Measurements from ENCODE around the gene DLL3. TPM values are rescaled to one million over a fixed set of nuclear protein-coding genes. Genes with fewer than 3 reads are reported as not detected.

Gene DLL3
- total and polyA plus RNA-seq, 3 experiments from 2014 or later = 0.25 to 1.4 (median 0.92) TPM

DNA sequence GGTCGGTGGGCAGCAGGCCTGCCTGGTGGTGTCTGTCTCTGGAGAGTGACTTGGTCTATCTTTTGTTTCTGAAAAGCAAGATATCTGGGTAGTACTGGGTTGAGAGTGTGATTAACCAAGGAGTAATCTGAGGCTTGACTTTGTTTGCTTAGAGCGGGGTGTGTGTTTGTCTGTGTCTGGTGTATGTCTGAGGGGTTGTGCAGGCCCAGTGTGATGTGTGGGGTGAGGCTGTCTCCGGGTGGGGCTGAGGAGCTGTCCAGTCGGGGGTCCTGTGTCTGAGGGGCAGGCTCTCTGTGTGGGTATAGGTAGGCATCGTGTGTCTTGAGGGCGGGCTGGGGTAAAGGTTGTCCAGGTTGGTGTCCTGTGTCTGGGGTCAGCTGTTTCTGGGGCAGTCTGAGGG lies 29.2 kb upstream of the DLL3 start:
- Histone ChIP-seq H3K27ac (ENCODE audit: low read depth, low read length) (no peak overlapping the region), H3K27me3 (ENCODE audit: insufficient read depth, low read length, poor library complexity, severe bottlenecking) (no peaks in the 10 kb centered on the region), H3K9me3 (ENCODE audit: low read length) (no peaks in the 10 kb centered on the region), H3K36me3 (ENCODE audit: insufficient read depth, low read length) (peaks cover 89% of the 10 kb centered on the region), H3K4me1 (ENCODE audit: insufficient read depth, low read length) (no peaks in the 10 kb centered on the region), H3K4me3 (ENCODE audit: low read length) (no peak overlapping the region)
- no peak for DNase-seq
- H3K4me1 Mint-ChIP-seq = peaks cover 0 to 7% (median 0%) of the 10 kb centered on the region in 3 donors
- ChIA-PET POLR2A (interaction anchor here (0.6 kb wide), 1 partner anchor 25 kb away, joined by 4 read pairs; no protein-coding TSS in a partner anchor), CTCF (no interaction called here)
- H3K36me3 Mint-ChIP-seq = peaks cover 19 to 93% (median 31%) of the 10 kb centered on the region in 3 donors
- H3K4me3 Mint-ChIP-seq = no peak overlapping the region
- no peaks in the 10 kb centered on the region for H3K9me3 Mint-ChIP-seq
- H3K27ac Mint-ChIP-seq = peak overlapping the region in 3 of 8 donors; percentile 53 to 78 (median 70)
- no peaks in the 10 kb centered on the region for H3K27me3 Mint-ChIP-seq

DNA sequence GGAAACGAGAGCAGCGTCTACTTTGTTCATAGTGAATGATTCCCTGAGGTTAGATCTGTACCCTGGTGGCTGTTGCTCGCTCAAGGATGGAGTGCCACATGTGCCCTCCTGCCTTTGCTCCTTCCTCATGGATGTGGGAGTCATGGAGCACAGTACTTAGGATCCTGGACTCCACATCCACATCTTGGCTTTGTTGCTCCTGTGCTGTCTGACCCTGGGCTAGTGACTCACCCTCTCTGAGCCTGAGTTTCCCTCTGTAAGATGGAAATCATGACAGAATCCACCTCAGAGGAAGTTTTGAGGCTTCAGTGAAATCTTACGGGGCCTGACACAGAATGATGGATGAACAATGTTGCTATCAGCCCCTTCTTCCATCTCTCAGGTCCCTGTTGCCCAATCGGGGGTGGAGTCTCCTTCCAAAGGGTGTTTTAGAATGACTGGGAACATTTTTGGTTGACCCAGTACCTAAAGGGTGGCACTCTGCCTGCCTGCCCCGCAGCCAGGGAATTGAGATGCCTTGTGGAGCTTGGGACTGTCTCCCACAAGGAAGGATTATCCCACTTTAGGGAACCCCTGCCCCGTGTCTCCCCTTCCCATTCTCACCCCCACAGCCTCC lies 27.9 kb upstream of the DLL3 start:
- peaks cover 0 to 7% (median 0%) of the 10 kb centered on the region in 3 donors for H3K4me1 Mint-ChIP-seq
- no peak for DNase-seq
- ChIA-PET POLR2A (no interaction called here), CTCF (interaction anchor here (1.1 kb wide), 1 partner anchor 8 kb away, joined by 3 read pairs; no protein-coding TSS in a partner anchor)
- Histone ChIP-seq H3K4me3 (ENCODE audit: low read length) (no peak overlapping the region), H3K36me3 (ENCODE audit: insufficient read depth, low read length) (peaks cover 82% of the 10 kb centered on the region), H3K9me3 (ENCODE audit: low read length) (no peaks in the 10 kb centered on the region), H3K4me1 (ENCODE audit: insufficient read depth, low read length) (no peaks in the 10 kb centered on the region), H3K27ac (ENCODE audit: low read depth, low read length) (no peak overlapping the region), H3K27me3 (ENCODE audit: insufficient read depth, low read length, poor library complexity, severe bottlenecking) (no peaks in the 10 kb centered on the region)
- no peak overlapping the region for H3K4me3 Mint-ChIP-seq
- peaks cover 12 to 92% (median 26%) of the 10 kb centered on the region in 3 donors for H3K36me3 Mint-ChIP-seq
- no peaks in the 10 kb centered on the region for H3K27me3 Mint-ChIP-seq
- H3K27ac Mint-ChIP-seq = peak overlapping the region in 1 of 8 donors; percentile 59
- H3K9me3 Mint-ChIP-seq = no peaks in the 10 kb centered on the region

DNA sequence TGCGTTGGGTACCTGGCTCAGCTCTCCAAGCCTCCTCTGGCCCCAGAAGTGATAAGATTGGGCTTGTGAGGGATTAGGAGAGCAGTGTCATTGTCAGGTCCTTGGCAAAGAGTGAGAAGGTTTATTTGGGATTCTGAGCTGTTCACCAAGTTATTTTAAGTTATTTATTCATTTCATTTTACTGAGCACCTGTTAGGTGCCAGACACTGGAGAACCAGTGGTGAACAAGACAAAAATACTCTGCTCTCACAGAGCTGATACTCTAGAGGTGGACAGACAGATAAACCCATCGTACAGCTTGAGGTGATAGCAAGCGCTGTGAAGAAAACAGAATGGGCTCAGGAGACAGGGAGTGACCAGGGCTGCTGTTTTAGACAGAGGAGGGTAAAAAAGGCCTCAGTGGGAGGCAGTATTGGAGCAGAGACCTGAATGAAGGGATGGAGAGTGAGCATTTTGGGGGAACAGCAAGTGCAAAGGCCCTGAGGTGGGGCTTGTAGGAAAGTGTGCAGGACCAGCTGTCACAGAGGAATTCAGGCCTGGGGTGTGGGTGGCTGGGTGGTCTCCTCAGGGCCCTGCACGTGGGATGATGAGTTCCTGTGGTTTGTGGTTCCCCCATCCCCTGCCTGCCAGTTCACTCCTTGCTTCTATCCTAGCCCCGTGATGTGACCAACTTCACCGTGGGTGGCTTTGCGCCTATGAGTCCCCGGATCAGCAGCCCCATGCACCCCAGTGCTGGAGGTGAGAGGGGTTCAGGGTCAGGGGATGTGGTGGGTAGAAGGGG lies 26.8 kb upstream of the DLL3 start:
- Mint-ChIP-seq H3K4me1 (peaks cover 0 to 7% (median 0%) of the 10 kb centered on the region in 3 donors), H3K27me3 (no peaks in the 10 kb centered on the region), H3K9me3 (no peaks in the 10 kb centered on the region), H3K4me3 (no peak overlapping the region), H3K27ac (peak overlapping the region in 4 of 8 donors; percentile 32 to 84 (median 72)), H3K36me3 (peaks cover 9 to 91% (median 27%) of the 10 kb centered on the region in 3 donors)
- Histone ChIP-seq H3K36me3 (ENCODE audit: insufficient read depth, low read length) (peaks cover 81% of the 10 kb centered on the region), H3K4me1 (ENCODE audit: insufficient read depth, low read length) (no peaks in the 10 kb centered on the region), H3K27ac (ENCODE audit: low read depth, low read length) (no peak overlapping the region), H3K27me3 (ENCODE audit: insufficient read depth, low read length, poor library complexity, severe bottlenecking) (no peaks in the 10 kb centered on the region), H3K9me3 (ENCODE audit: low read length) (no peaks in the 10 kb centered on the region), H3K4me3 (ENCODE audit: low read length) (no peak overlapping the region)
- ChIA-PET CTCF (interaction anchor here (1.1 kb wide), 1 partner anchor 10 kb away, joined by 3 read pairs; no protein-coding TSS in a partner anchor), POLR2A (no interaction called here)
- DNase-seq = no peak

- Mint-ChIP-seq H3K9me3 (no peaks in the 10 kb centered on the region), H3K27me3 (no peaks in the 10 kb centered on the region), H3K27ac (peak overlapping the region in 3 of 8 donors; percentile 5 to 84 (median 78)), H3K36me3 (peaks cover 9 to 84% (median 21%) of the 10 kb centered on the region in 3 donors), H3K4me3 (no peak overlapping the region), H3K4me1 (peaks cover 0 to 7% (median 0%) of the 10 kb centered on the region in 3 donors)
- POLR2A ChIA-PET = no interaction called here
- Histone ChIP-seq H3K9me3 (ENCODE audit: low read length) (no peaks in the 10 kb centered on the region), H3K27me3 (ENCODE audit: insufficient read depth, low read length, poor library complexity, severe bottlenecking) (no peaks in the 10 kb centered on the region), H3K4me1 (ENCODE audit: insufficient read depth, low read length) (no peaks in the 10 kb centered on the region), H3K27ac (ENCODE audit: low read depth, low read length) (no peak overlapping the region), H3K36me3 (ENCODE audit: insufficient read depth, low read length) (peaks cover 72% of the 10 kb centered on the region), H3K4me3 (ENCODE audit: low read length) (no peak overlapping the region)
- DNase-seq = no peak
- CTCF ChIA-PET = interaction anchor here (0.6 to 2.2 kb wide), 2 partner anchors 9 to 60 kb away, joined by 3 to 8 read pairs; no protein-coding TSS in a partner anchor
These were observed 25.9 kb upstream of the DLL3 start for GRCh38 chr19:39472746-39473442.

DNA sequence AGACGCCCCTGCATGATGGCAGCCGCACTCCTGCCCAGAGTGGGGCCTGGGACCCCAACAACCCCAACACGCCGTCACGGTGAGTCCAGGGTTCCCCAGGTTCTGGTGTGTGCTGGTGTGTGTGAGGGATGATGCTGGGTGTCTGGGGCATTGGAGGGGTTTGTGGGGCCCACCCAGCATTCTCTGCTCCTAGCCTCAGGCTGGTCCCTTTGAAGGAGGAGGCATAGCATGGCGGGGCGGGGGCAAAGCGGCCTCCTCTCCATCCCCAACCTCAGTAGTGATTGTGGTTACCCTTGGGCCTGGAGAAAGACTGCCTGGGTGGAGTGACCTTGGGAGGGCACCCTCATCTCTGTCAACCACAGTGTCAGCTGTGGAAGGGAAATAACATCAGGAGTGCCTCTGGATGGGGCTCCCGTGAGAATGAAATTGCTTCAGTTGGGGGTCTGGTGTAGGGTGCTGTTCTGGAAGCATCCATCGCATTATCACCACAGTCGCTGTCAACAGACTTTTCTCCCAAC lies 25.2 kb upstream of the DLL3 start:
- peaks cover 9 to 78% (median 18%) of the 10 kb centered on the region in 3 donors for H3K36me3 Mint-ChIP-seq
- no peaks in the 10 kb centered on the region for H3K4me1 ChIP-seq (ENCODE audit: insufficient read depth, low read length)
- H3K27ac ChIP-seq (ENCODE audit: low read depth, low read length) = no peak overlapping the region
- no peaks in the 10 kb centered on the region for H3K27me3 ChIP-seq (ENCODE audit: insufficient read depth, low read length, poor library complexity, severe bottlenecking)
- H3K27ac Mint-ChIP-seq = peak overlapping the region in 2 of 8 donors; percentile 5 to 62
- POLR2A ChIA-PET = no interaction called here
- H3K4me3 Mint-ChIP-seq = no peak overlapping the region
- peaks cover 0 to 7% (median 0%) of the 10 kb centered on the region in 3 donors for H3K4me1 Mint-ChIP-seq
- no peaks in the 10 kb centered on the region for H3K27me3 Mint-ChIP-seq
- no peaks in the 10 kb centered on the region for H3K9me3 Mint-ChIP-seq
- H3K36me3 ChIP-seq (ENCODE audit: insufficient read depth, low read length) = peaks cover 67% of the 10 kb centered on the region
- no peak for DNase-seq
- CTCF ChIA-PET = interaction anchor here (0.8 to 2.2 kb wide), 9 partner anchors 10 to 62 kb away, joined by 3 to 22 read pairs (median 4); partner anchors contain the start of genes EID2B and RPS16
- H3K4me3 ChIP-seq (ENCODE audit: low read length) = no peak overlapping the region
- no peaks in the 10 kb centered on the region for H3K9me3 ChIP-seq (ENCODE audit: low read length)

DNA sequence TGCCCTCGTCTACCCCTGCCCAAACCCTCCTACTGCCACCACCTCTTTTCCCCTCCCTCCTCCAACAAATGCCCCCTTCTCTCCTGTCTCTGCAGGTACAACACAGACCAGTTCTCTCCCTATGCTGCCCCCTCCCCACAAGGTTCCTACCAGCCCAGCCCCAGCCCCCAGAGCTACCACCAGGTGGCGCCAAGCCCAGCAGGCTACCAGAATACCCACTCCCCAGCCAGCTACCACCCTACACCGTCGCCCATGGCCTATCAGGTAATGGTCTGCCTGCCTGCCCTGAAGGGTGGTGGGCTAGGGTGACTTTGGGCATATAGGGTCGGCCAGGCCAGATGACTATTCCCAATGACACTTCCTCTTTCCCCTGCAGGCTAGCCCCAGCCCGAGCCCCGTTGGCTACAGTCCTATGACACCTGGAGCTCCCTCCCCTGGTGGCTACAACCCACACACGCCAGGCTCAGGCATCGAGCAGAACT lies 24.6 kb upstream of the DLL3 start:
- H3K27ac ChIP-seq (ENCODE audit: low read depth, low read length) = no peak overlapping the region
- peaks cover 60% of the 10 kb centered on the region for H3K36me3 ChIP-seq (ENCODE audit: insufficient read depth, low read length)

DNA sequence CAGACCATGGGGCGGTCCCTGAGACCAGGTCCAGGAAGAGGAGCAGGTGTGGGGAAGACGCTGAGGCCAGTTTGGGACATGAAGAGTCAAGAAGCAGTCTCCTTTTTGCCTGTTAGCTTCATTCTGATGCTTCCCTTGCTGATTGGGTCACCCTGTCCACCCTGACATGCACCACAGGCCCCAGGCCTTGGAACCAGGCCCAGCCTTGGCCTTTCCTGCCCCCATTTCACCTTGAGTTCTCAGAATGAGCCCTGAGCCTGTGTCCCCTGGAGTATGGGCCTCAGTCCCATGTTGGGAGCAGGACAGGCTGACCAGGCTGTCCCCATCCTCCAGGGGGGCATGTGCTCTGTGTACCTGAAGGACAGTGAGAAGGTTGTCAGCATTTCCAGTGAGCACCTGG lies 23.0 kb upstream of the DLL3 start:
- Histone ChIP-seq H3K27ac (ENCODE audit: low read depth, low read length) (no peak overlapping the region), H3K9me3 (ENCODE audit: low read length) (no peaks in the 10 kb centered on the region), H3K4me1 (ENCODE audit: insufficient read depth, low read length) (peaks cover 6% of the 10 kb centered on the region), H3K36me3 (ENCODE audit: insufficient read depth, low read length) (peaks cover 44% of the 10 kb centered on the region), H3K27me3 (ENCODE audit: insufficient read depth, low read length, poor library complexity, severe bottlenecking) (no peaks in the 10 kb centered on the region), H3K4me3 (ENCODE audit: low read length) (no peak overlapping the region)
- H3K27ac Mint-ChIP-seq = peak overlapping the region in 3 of 8 donors; percentile 40 to 82 (median 72)
- peak overlapping the region in 1 of 7 donors; percentile 40 for H3K4me3 Mint-ChIP-seq
- peaks cover 11 to 18% (median 11%) of the 10 kb centered on the region in 3 donors for H3K4me1 Mint-ChIP-seq
- no peaks in the 10 kb centered on the region for H3K9me3 Mint-ChIP-seq
- DNase-seq = no peak
- H3K27me3 Mint-ChIP-seq = no peaks in the 10 kb centered on the region
- ChIA-PET CTCF (interaction anchor here (0.6 to 1.9 kb wide), 4 partner anchors 24 to 78 kb away, joined by 3 to 22 read pairs (median 3); partner anchors contain the start of gene EID2B), POLR2A (interaction anchor here (0.6 kb wide), 1 partner anchor 466 kb away, joined by 4 read pairs; no protein-coding TSS in a partner anchor)
- H3K36me3 Mint-ChIP-seq = peaks cover under 1 to 56% (median 12%) of the 10 kb centered on the region in 3 donors

More for the DNA sequence above, 24.6 kb upstream of the DLL3 start:
- CTCF ChIA-PET = interaction anchor here (0.8 to 2.2 kb wide), 14 partner anchors 10 to 76 kb away, joined by 3 to 22 read pairs (median 4); partner anchors contain the start of genes EID2B and RPS16
- POLR2A ChIA-PET = interaction anchor here (0.6 kb wide), 1 partner anchor 611 kb away, joined by 5 read pairs; no protein-coding TSS in a partner anchor
- Mint-ChIP-seq H3K9me3 (no peaks in the 10 kb centered on the region), H3K27ac (peak overlapping the region in 3 of 8 donors; percentile 27 to 82 (median 72)), H3K4me1 (peaks cover 0 to 9% (median 0%) of the 10 kb centered on the region in 3 donors), H3K36me3 (peaks cover 9 to 71% (median 18%) of the 10 kb centered on the region in 3 donors), H3K4me3 (no peak overlapping the region), H3K27me3 (no peaks in the 10 kb centered on the region)
- Histone ChIP-seq H3K27me3 (ENCODE audit: insufficient read depth, low read length, poor library complexity, severe bottlenecking) (no peaks in the 10 kb centered on the region), H3K9me3 (ENCODE audit: low read length) (no peaks in the 10 kb centered on the region), H3K4me3 (ENCODE audit: low read length) (no peak overlapping the region), H3K4me1 (ENCODE audit: insufficient read depth, low read length) (no peaks in the 10 kb centered on the region)
- DNase-seq = peak; percentile 49 to 80 (median 57)

Measured in CD8-positive, alpha-beta memory T cell (primary cell).